Epithelial cell of proximal tubule (primary cell): ENCODE results near the gene KCNIP1. TPM values are rescaled to one million over a fixed set of nuclear protein-coding genes. Genes with fewer than 3 reads are reported as not detected.

ENCODE experiments used
- DNase-seq: peaks from one replicate; pipeline ENCODE4 v3.0.0-alpha.2; 2011; ENCODE audit warnings: low read depth
- H3K4me3 ChIP-seq: 2 replicates; pipeline ENCODE4 v1.5.1; 2011; ENCODE audit warnings: low read depth, mild to moderate bottlenecking, low read length
- CTCF ChIP-seq: conservative IDR thresholded peaks from 2 replicates; pipeline ENCODE4 v1.5.1; 2012; ENCODE audit warnings: low read depth, mild to moderate bottlenecking, low read length
- total RNA-seq: library from RNA; depleted of rRNA; stranded (reverse); fragments of >200 nt; gene quantifications from 2 replicates; pipeline ENCODE4 v1.2.3, GENCODE V29; 2015

Gene KCNIP1
- total RNA-seq, 1 donor from 2014 or later: 2.0 TPM

- TF ChIP-seq CTCF: peak; percentile 90
- DNase-seq: no peak
- H3K4me3 ChIP-seq: no peak overlapping the region
These were observed 100.1 kb downstream of the KCNIP1 start for GRCh38 chr5:170603578-170604565.

- no peak for TF ChIP-seq CTCF
- H3K4me3 ChIP-seq: no peak overlapping the region
- DNase-seq: no peak
These were observed 103.1 kb downstream of the KCNIP1 start for GRCh38 chr5:170606941-170607340.

- no peak overlapping the region for H3K4me3 ChIP-seq
- no peak for DNase-seq
These were observed 107.8 kb downstream of the KCNIP1 start for GRCh38 chr5:170611449-170612090.

GRCh38 chr5:170612256-170612678, 108.4 kb downstream of the KCNIP1 start:
- no peak for TF ChIP-seq CTCF
- no peak overlapping the region for H3K4me3 ChIP-seq
- no peak for DNase-seq

More at GRCh38 chr5:170611449-170612090, 107.8 kb downstream of the KCNIP1 start:
- no peak for TF ChIP-seq CTCF

- no peak for DNase-seq
- no peak for TF ChIP-seq CTCF
- no peak overlapping the region for H3K4me3 ChIP-seq
These were observed 110.3 kb downstream of the KCNIP1 start for GRCh38 chr5:170614065-170614490.

GRCh38 chr5:170614720-170615119, 110.9 kb downstream of the KCNIP1 start:
- TF ChIP-seq CTCF: no peak
- no peak for DNase-seq
- H3K4me3 ChIP-seq: no peak overlapping the region
